GM21515 (cell line): ENCODE measurements around the gene TRPC4AP.
"Not testable (repeated sequence)": the region's sequence is repeated elsewhere in the genome, so short reads cannot be mapped to it uniquely, and the experiment has no call there.

Source experiments
- ATAC-seq: cut with Tn5 transposase; IDR thresholded peaks from one replicate; pipeline ENCODE4 v1.9.1; 2021; ENCODE audit not compliant: unreplicated experiment

The TRPC4AP gene

GRCh38 chr20:35092524-35093266, at the start of gene TRPC4AP:
TRPC4AP (minus strand) TSS chr20:35092807; CDS start chr20:35092781, 26 bp downstream.
- peak; percentile 90 for ATAC-seq

GRCh38 chr20:35135867-35136586, 43.4 kb upstream of the TRPC4AP start:
- no peak for ATAC-seq

GRCh38 chr20:35134880-35135279, 42.3 kb upstream of the TRPC4AP start:
- ATAC-seq, result no peak

GRCh38 chr20:35134472-35134871, 41.9 kb upstream of the TRPC4AP start:
- no peak for ATAC-seq

- no peak for ATAC-seq
Observed at GRCh38 chr20:35133735-35134134, 41.1 kb upstream of the TRPC4AP start.

- ATAC-seq, result no peak
Observed at GRCh38 chr20:35133031-35133430, 40.4 kb upstream of the TRPC4AP start.

GRCh38 chr20:35131934-35132333, 39.3 kb upstream of the TRPC4AP start:
- no peak for ATAC-seq

GRCh38 chr20:35129647-35130069, 37.1 kb upstream of the TRPC4AP start:
- no peak for ATAC-seq

GRCh38 chr20:35125753-35126152, 33.1 kb upstream of the TRPC4AP start:
- ATAC-seq, result no peak

- no peak for ATAC-seq
Observed at GRCh38 chr20:35122756-35123405, 30.3 kb upstream of the TRPC4AP start.

GRCh38 chr20:35121186-35121585, 28.6 kb upstream of the TRPC4AP start:
- no peak for ATAC-seq

GRCh38 chr20:35120012-35120701, 27.6 kb upstream of the TRPC4AP start:
- no peak for ATAC-seq

- ATAC-seq, result no peak
Observed at GRCh38 chr20:35117629-35118028, 25.0 kb upstream of the TRPC4AP start.

- no peak for ATAC-seq
Observed at GRCh38 chr20:35117196-35117595, 24.6 kb upstream of the TRPC4AP start.

- ATAC-seq, result no peak
Observed at GRCh38 chr20:35116258-35116657, 23.7 kb upstream of the TRPC4AP start.

GRCh38 chr20:35115606-35116005, 23.0 kb upstream of the TRPC4AP start:
- no peak for ATAC-seq

GRCh38 chr20:35112276-35112675, 19.7 kb upstream of the TRPC4AP start:
- not testable (repeated sequence) for ATAC-seq

GRCh38 chr20:35111141-35111888, 18.7 kb upstream of the TRPC4AP start:
- ATAC-seq, result no peak

GRCh38 chr20:35108921-35109320, 16.3 kb upstream of the TRPC4AP start:
- no peak for ATAC-seq

GRCh38 chr20:35106827-35107380, 14.3 kb upstream of the TRPC4AP start:
- ATAC-seq, result no peak
